HCT116 (cell line): Measurements from ENCODE around the gene SGSM2. TPM values are rescaled to one million over a fixed set of nuclear protein-coding genes. Genes with fewer than 3 reads are reported as not detected.

ENCODE experiments used
- ATAC-seq: fragments of 200-7000 bp; cut with Tn5 transposase; 2 replicates; pipeline ENCODE4 v1.9.1; 2020; ENCODE audit warnings: mild to moderate bottlenecking, moderate library complexity
- BruUV-seq: library from RNA; stranded (reverse); fragments of 400-500 nt; replicated peaks from 2 replicates; lab custom pipeline; 2021; lab: Mats Ljungman, UMichigan
- CTCF ChIA-PET: fragments of 300-600 bp; sonication (Branson Sonifier 250); formaldehyde crosslinking; loops from one replicate; lab custom pipeline; 2021; ENCODE audit warnings: antibody characterized with exemption; lab: Charles Lee
- POLR2A ChIA-PET: fragments of 300-600, 350-600 bp; sonication (Branson Sonifier 250); formaldehyde crosslinking; loops from one replicate; lab custom pipeline; 2021; ENCODE audit warnings: antibody characterized with exemption; lab: Charles Lee
- RAD21 ChIA-PET, 2 experiments: fragments of 300-600 bp; sonication (Branson Sonifier 250); formaldehyde crosslinking; loops; one replicate each; lab custom pipeline; 2023; ENCODE audit warnings: low total read pairs in 2 of 2; ENCODE audit not compliant: uncharacterized antibody in 2 of 2, unreplicated experiment in 2 of 2, low non-redundant PET in 1 of 2; lab: Charles Lee
- DNase-seq: peaks from one replicate; pipeline ENCODE4 v3.0.0-alpha.2; 2010; ENCODE audit warnings: low read depth, low spot score
- H2AFZ ChIP-seq: fragments of 200-600 bp; shearing (Covaris generic), sonication (generic); 2 replicates; pipeline ENCODE4 v1.6.1; 2017; ENCODE audit warnings: low read depth, mixed run types, mixed read lengths, antibody characterized with exemption, low read length; ENCODE audit not compliant: poor library complexity, severe bottlenecking
- H3K27ac ChIP-seq: 2 replicates; pipeline ENCODE4 v1.5.1; 2012; ENCODE audit warnings: low read depth, low read length
- H3K27me3 ChIP-seq: fragments of 200-600 bp; sonication (generic); 2 replicates; pipeline ENCODE4 v1.6.1; 2016; ENCODE audit warnings: mixed run types, low read length, mixed read lengths; ENCODE audit not compliant: insufficient read depth
- H3K36me3 ChIP-seq, 2 experiments: fragments of 200-500 bp in 1 of 2; fragments of 200-600 bp in 1 of 2; sonication (Bioruptor generic) in 1 of 2; sonication (generic) in 1 of 2; 2 replicates each; pipeline versions ENCODE4 v1.5.1 to v1.6.1; 2014 to 2016; ENCODE audit warnings: low read length in 2 of 2, inconsistent platforms in 1 of 2, mixed read lengths in 1 of 2, mixed run types in 1 of 2; ENCODE audit not compliant: insufficient read depth in 2 of 2, control insufficient read depth in 1 of 2
- H3K4me1 ChIP-seq, 2 experiments: fragments of 200-600 bp in 1 of 2; sonication (generic) in 1 of 2; 2 replicates each; pipeline versions ENCODE4 v1.5.1 to v1.6.1; 2012 to 2017; ENCODE audit warnings: low read length in 2 of 2, inconsistent platforms in 1 of 2, mild to moderate bottlenecking in 1 of 2, mixed read lengths in 1 of 2, mixed run types in 1 of 2, moderate library complexity in 1 of 2; ENCODE audit not compliant: insufficient read depth in 2 of 2, control insufficient read depth in 1 of 2
- H3K4me2 ChIP-seq: fragments of 200-600 bp; sonication (generic); 2 replicates; pipeline ENCODE4 v1.6.1; 2017; ENCODE audit warnings: mixed run types, low read length, mixed read lengths
- H3K4me3 ChIP-seq, 2 experiments: fragments of 200-600 bp in 1 of 2; sonication (generic) in 1 of 2; replicated peaks in 1 of 2; 2 replicates each; pipeline ENCODE4 v1.5.1; 2011 to 2016; ENCODE audit warnings: low read length in 2 of 2, control low read depth in 1 of 2, low read depth in 1 of 2, mild to moderate bottlenecking in 1 of 2, mixed read lengths in 1 of 2, mixed run types in 1 of 2
- H3K79me2 ChIP-seq: fragments of 200-600 bp; sonication (generic); 2 replicates; pipeline ENCODE4 v1.6.1; 2017; ENCODE audit warnings: mild to moderate bottlenecking, mixed run types, low read length, moderate library complexity, mixed read lengths; ENCODE audit not compliant: insufficient read depth
- H3K9ac ChIP-seq: fragments of 200-600 bp; sonication (generic); 2 replicates; pipeline ENCODE4 v1.6.1; 2016; ENCODE audit warnings: low read length, mixed read lengths
- H3K9me2 ChIP-seq: fragments of 200-600 bp; sonication (generic), shearing (Covaris generic); 2 replicates; pipeline ENCODE4 v1.6.1; 2017; ENCODE audit warnings: mixed run types, mild to moderate bottlenecking, moderate library complexity; ENCODE audit not compliant: insufficient read depth
- H3K9me3 ChIP-seq, 2 experiments: fragments of 200-500 bp in 1 of 2; fragments of 200-600 bp in 1 of 2; sonication (Bioruptor generic) in 1 of 2; sonication (generic) in 1 of 2; 2 replicates each; pipeline ENCODE4 v1.6.1; 2014 to 2017; ENCODE audit warnings: low read length in 2 of 2, mixed read lengths in 2 of 2, inconsistent platforms in 1 of 2, low read depth in 1 of 2, mild to moderate bottlenecking in 1 of 2, mixed run types in 1 of 2, moderate library complexity in 1 of 2; ENCODE audit not compliant: control insufficient read depth in 1 of 2, insufficient read depth in 1 of 2
- H4K20me1 ChIP-seq: fragments of 200-600 bp; sonication (generic), shearing (Covaris generic); 2 replicates; pipeline ENCODE4 v1.6.1; 2017; ENCODE audit warnings: mixed run types, mild to moderate bottlenecking, moderate library complexity; ENCODE audit not compliant: insufficient read depth
- ATF3 ChIP-seq: IDR thresholded peaks from 2 replicates; pipeline ENCODE4 v1.6.1; 2012
- CEBPB ChIP-seq: IDR thresholded peaks from 2 replicates; pipeline ENCODE4 v1.6.1; 2012; ENCODE audit warnings: low read depth
- EGR1 ChIP-seq: IDR thresholded peaks from 2 replicates; pipeline ENCODE4 v1.6.1; 2012; ENCODE audit warnings: low read depth
- ELF1 ChIP-seq: IDR thresholded peaks from 2 replicates; pipeline ENCODE4 v1.6.1; 2012; ENCODE audit warnings: low read depth, borderline replicate concordance
- EZH2 ChIP-seq: fragments of 200-600 bp; sonication (generic); IDR thresholded peaks from 2 replicates; pipeline ENCODE4 v1.6.1; 2017; ENCODE audit warnings: antibody characterized with exemption, mixed run types
- EZH2phosphoT487 ChIP-seq: fragments of 200-600 bp; IDR thresholded peaks from 2 replicates; pipeline ENCODE4 v1.6.1; 2018; ENCODE audit warnings: antibody characterized with exemption, borderline replicate concordance
- MAX ChIP-seq: IDR thresholded peaks from 2 replicates; pipeline ENCODE4 v1.6.1; 2012
- POLR2AphosphoS5 ChIP-seq: IDR thresholded peaks from 2 replicates; pipeline ENCODE4 v1.6.1; 2011; ENCODE audit warnings: mild to moderate bottlenecking, low read depth, low read length, moderate library complexity
- REST ChIP-seq: IDR thresholded peaks from 2 replicates; pipeline ENCODE4 v1.6.1; 2012; ENCODE audit warnings: low read depth
- SIN3A ChIP-seq: IDR thresholded peaks from 2 replicates; pipeline ENCODE4 v1.6.1; 2012; ENCODE audit warnings: low read depth
- SP1 ChIP-seq: IDR thresholded peaks from 2 replicates; pipeline ENCODE4 v1.6.1; 2012; ENCODE audit warnings: low read depth
- ZNF274 ChIP-seq: fragments of 200-500 bp; sonication (Bioruptor generic); IDR thresholded peaks from 2 replicates; pipeline ENCODE4 v1.6.1; 2014; ENCODE audit warnings: mild to moderate bottlenecking, low read depth, low read length, inconsistent platforms
- intact Hi-C: fragments of 100-400 bp; cut with micrococcal nuclease; formaldehyde crosslinking; loops from 2 replicates; pipeline ENCODE4 v1.10.0; 2022
- total RNA-seq: library from RNA; stranded (reverse); gene quantifications from one replicate; pipeline ENCODE4 v1.2.1, GENCODE V29; 2021; ENCODE audit not compliant: unreplicated experiment

The SGSM2 gene
- total RNA-seq, 1 experiment from 2014 or later, result 68.1 TPM

- Histone ChIP-seq H3K36me3 (peaks cover 3 to 4% of the 10 kb centered on the region in 2 experiments; a peak in 3 of 4 replicates), H3K27ac (no peak overlapping the region), H3K9me3 (no peaks in the 10 kb centered on the region), H3K9me2 (no peaks in the 10 kb centered on the region), H3K4me3 (no peak overlapping the region), H3K27me3 (no peaks in the 10 kb centered on the region), H3K9ac (no peak overlapping the region), H3K4me1 (no peaks in the 10 kb centered on the region), H2AFZ (no peak overlapping the region), H3K79me2 (no peaks in the 10 kb centered on the region), H3K4me2 (no peak overlapping the region), H4K20me1 (no peaks in the 10 kb centered on the region)
- TF ChIP-seq EZH2phosphoT487, result no peak
- no peak for TF ChIP-seq POLR2AphosphoS5
- no peak for TF ChIP-seq ELF1
- no peak for TF ChIP-seq EGR1
- TF ChIP-seq SIN3A, result no peak
- TF ChIP-seq EZH2, result no peak
- TF ChIP-seq MAX, result no peak
- TF ChIP-seq REST, result no peak
- TF ChIP-seq CEBPB, result no peak
- no peak for TF ChIP-seq ATF3
- no peak for TF ChIP-seq SP1
- no peak for TF ChIP-seq ZNF274
- no TSS peak for BruUV-seq
- POLR2A ChIA-PET, result no interaction called here
- no peak for DNase-seq
- ATAC-seq, result no peak
- CTCF ChIA-PET, result no interaction called here
- RAD21 ChIA-PET, result no interaction called here
- intact Hi-C loops, result no loop called here
These were observed 35.9 kb downstream of the SGSM2 start for GRCh38 chr17:2373179-2373578.
